ENCODE data around the gene ABCA4.

DNA sequence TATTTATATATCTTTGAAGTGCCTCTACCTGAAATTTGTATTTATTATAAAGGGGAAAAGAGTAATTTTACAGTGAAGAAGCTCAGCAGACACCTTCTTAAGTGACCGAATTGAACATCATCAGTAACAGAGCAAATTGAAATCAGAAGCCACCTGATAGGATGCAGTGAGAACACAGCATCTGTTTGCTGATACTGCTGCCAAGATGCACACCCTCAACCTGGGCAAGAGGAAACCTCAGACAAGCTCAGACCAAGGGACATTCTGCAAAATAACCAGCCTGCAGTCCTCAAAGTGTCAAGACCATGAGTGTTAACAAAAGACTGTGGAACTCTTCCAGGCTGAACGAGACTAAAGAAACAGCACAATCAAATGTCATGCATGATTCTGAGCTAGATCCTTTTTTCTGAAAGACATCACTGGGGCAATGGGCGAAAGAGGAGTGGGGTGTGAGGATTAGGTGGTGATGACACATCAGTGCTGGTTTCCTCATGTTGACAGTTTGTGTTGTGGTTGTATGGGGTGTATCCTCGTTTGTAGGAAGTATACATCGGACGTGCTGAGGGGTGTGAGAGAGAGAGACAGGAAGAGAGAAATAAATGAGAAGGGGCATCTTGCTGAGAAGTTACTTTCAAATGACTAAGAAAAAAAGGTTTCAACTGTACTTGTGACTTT lies 103.7 kb downstream of the ABCA4 start:
- no peak for TF ChIP-seq POLR2A (IDR thresholded peaks at IDR 0.05; ENCODE audit: low read length)
- no peak for TF ChIP-seq GATA1 (IDR thresholded peaks at IDR 0.05; ENCODE audit: low read depth, low read length)
